ENCODE measurements around the gene DPEP3. TPM values are rescaled to one million over a fixed set of nuclear protein-coding genes. Genes with fewer than 3 reads are reported as not detected.

DPEP3 gene
- total and polyA plus RNA-seq, 10 of the 15 experiments (the other 5 are each of a cell fraction or from before 2014, with no cell fraction given): not detected

- TF ChIP-seq NFYB (IDR thresholded peaks at IDR 0.05; ENCODE audit: insufficient read depth, low read depth, low read length) (no peak), SUZ12 (IDR thresholded peaks at IDR 0.05; ENCODE audit: unreplicated experiment) (no peak), RB1 (IDR thresholded peaks at IDR 0.05; ENCODE audit: borderline replicate concordance) (no peak), HSF1 (IDR thresholded peaks at IDR 0.05; ENCODE audit: low read depth, low read length) (no peak), HDAC2 (IDR thresholded peaks at IDR 0.05) (no peak), ZBTB11 (CRISPR knock-in tag; IDR thresholded peaks at IDR 0.05) (no peak), PKNOX1 (IDR thresholded peaks at IDR 0.05) (no peak)
Observed at GRCh38 chr16:67964477-67965131, 15.7 kb downstream of the DPEP3 start (continued).

Data from GM12878 (cell line).